SK-N-DZ (cell line): ENCODE measurements around the gene DSG2.

Experiments
- DNase-seq: peaks from one replicate; pipeline ENCODE4 v3.0.0-alpha.2; 2015; ENCODE audit warnings: low spot score

The DSG2 gene

GRCh38 chr18:31590570-31590969 is 92.6 kb downstream of the DSG2 start:
- DNase-seq = no peak

GRCh38 chr18:31591113-31591512 is 93.1 kb downstream of the DSG2 start:
- no peak for DNase-seq

GRCh38 chr18:31591628-31592027 is 93.7 kb downstream of the DSG2 start, which contains the start of gene TTR:
Gene TTR, plus strand, starts transcription at chr18:31591877. Its CDS starts 26 bp downstream, at chr18:31591903.
- no peak for DNase-seq

GRCh38 chr18:31592506-31593157 is 94.7 kb downstream of the DSG2 start:
- no peak for DNase-seq

GRCh38 chr18:31595121-31595771 is 97.3 kb downstream of the DSG2 start:
- DNase-seq = no peak

GRCh38 chr18:31596081-31596872 is 98.3 kb downstream of the DSG2 start:
- DNase-seq = peak; percentile 33

- DNase-seq = no peak
Observed at GRCh38 chr18:31598021-31598805, 100.2 kb downstream of the DSG2 start.
